ENCODE data around the gene TRPV2.

Gene TRPV2

GRCh38 chr17:16455997-16456741 lies 40.8 kb downstream of the TRPV2 start:
- Histone ChIP-seq H3K4me2 (ENCODE audit: low read length) (no peak overlapping the region), H3K27ac (ENCODE audit: low read depth, low read length) (no peak overlapping the region), H2AK5ac (ENCODE audit: low read length) (no peak overlapping the region), H3K23ac (ENCODE audit: low read length) (no peak overlapping the region), H3K4me1 (ENCODE audit: control insufficient read depth in 1 of 2, insufficient read depth in 2 of 2, low read length in 2 of 2) (peaks cover 3 to 4% of the 10 kb centered on the region in 2 experiments), H3K4me3 (ENCODE audit: low read depth, low read length) (no peak overlapping the region), H3K79me1 (ENCODE audit: low read length) (no peaks in the 10 kb centered on the region), H3K4ac (ENCODE audit: low read depth, low read length) (no peak overlapping the region), H2BK5ac (ENCODE audit: low read depth, low read length, poor library complexity) (no peak overlapping the region), H2AFZ (ENCODE audit: insufficient read depth, low read length, poor library complexity) (no peak overlapping the region), H3K14ac (ENCODE audit: low read length) (no peak overlapping the region), H3K79me2 (ENCODE audit: control insufficient read depth, insufficient read depth, low read length, poor library complexity) (no peaks in the 10 kb centered on the region), H4K91ac (ENCODE audit: low read depth, low read length) (no peak overlapping the region), H4K12ac (ENCODE audit: low read depth, low read length) (no peak overlapping the region), H2BK120ac (ENCODE audit: insufficient read depth, low read length, poor library complexity) (no peak overlapping the region), H4K8ac (ENCODE audit: low read depth, low read length) (no peak overlapping the region), H3K9me3 (ENCODE audit: insufficient read depth, low read depth, low read length) (peaks cover 2% of the 10 kb centered on the region), H3K27me3 (ENCODE audit: insufficient read depth, low read length) (no peaks in the 10 kb centered on the region), H3K36me3 (ENCODE audit: control insufficient read depth in 1 of 2, insufficient read depth in 2 of 2, low read length in 2 of 2) (peaks cover 0 to 3% of the 10 kb centered on the region in 2 experiments), H2BK12ac (ENCODE audit: low read length) (no peak overlapping the region), H3K18ac (ENCODE audit: low read length) (no peak overlapping the region), H3K9ac (ENCODE audit: low read length) (no peak overlapping the region)
- no CpG with 5 or more reads among the region's 5 CpGs for WGBS (ENCODE audit: extremely low coverage, insufficient coverage, insufficient read length)
- DNase-seq, result no peak

GRCh38 chr17:16456742-16457316 lies 41.5 kb downstream of the TRPV2 start:
- Histone ChIP-seq H4K8ac (ENCODE audit: low read depth, low read length) (no peak overlapping the region), H3K23ac (ENCODE audit: low read length) (no peak overlapping the region), H3K18ac (ENCODE audit: low read length) (no peak overlapping the region), H2AFZ (ENCODE audit: insufficient read depth, low read length, poor library complexity) (no peak overlapping the region), H3K36me3 (ENCODE audit: control insufficient read depth in 1 of 2, insufficient read depth in 2 of 2, low read length in 2 of 2) (peaks cover 0 to 3% of the 10 kb centered on the region in 2 experiments), H3K79me2 (ENCODE audit: control insufficient read depth, insufficient read depth, low read length, poor library complexity) (no peaks in the 10 kb centered on the region), H4K12ac (ENCODE audit: low read depth, low read length) (no peak overlapping the region), H3K27ac (ENCODE audit: low read depth, low read length) (no peak overlapping the region), H3K14ac (ENCODE audit: low read length) (no peak overlapping the region), H3K9me3 (ENCODE audit: insufficient read depth, low read depth, low read length) (peaks cover 2% of the 10 kb centered on the region), H2AK5ac (ENCODE audit: low read length) (no peak overlapping the region), H3K4me3 (ENCODE audit: low read depth, low read length) (no peak overlapping the region), H2BK120ac (ENCODE audit: insufficient read depth, low read length, poor library complexity) (no peak overlapping the region), H2BK12ac (ENCODE audit: low read length) (no peak overlapping the region), H3K79me1 (ENCODE audit: low read length) (no peaks in the 10 kb centered on the region), H2BK5ac (ENCODE audit: low read depth, low read length, poor library complexity) (no peak overlapping the region), H3K4ac (ENCODE audit: low read depth, low read length) (no peak overlapping the region), H3K4me2 (ENCODE audit: low read length) (no peak overlapping the region), H3K9ac (ENCODE audit: low read length) (no peak overlapping the region), H3K27me3 (ENCODE audit: insufficient read depth, low read length) (no peaks in the 10 kb centered on the region), H3K4me1 (ENCODE audit: control insufficient read depth in 1 of 2, insufficient read depth in 2 of 2, low read length in 2 of 2) (peaks cover 3 to 4% of the 10 kb centered on the region in 2 experiments), H4K91ac (ENCODE audit: low read depth, low read length) (no peak overlapping the region)
- no CpG with 5 or more reads among the region's 9 CpGs for WGBS (ENCODE audit: extremely low coverage, insufficient coverage, insufficient read length)
- no peak for DNase-seq

- H3K36me3 ChIP-seq (ENCODE audit: control insufficient read depth in 1 of 2, insufficient read depth in 2 of 2, low read length in 2 of 2), result peaks cover 0 to 3% of the 10 kb centered on the region in 2 experiments
- no peak overlapping the region for H3K27ac ChIP-seq (ENCODE audit: low read depth, low read length)
- no peak overlapping the region for H2BK5ac ChIP-seq (ENCODE audit: low read depth, low read length, poor library complexity)
- H3K9me3 ChIP-seq (ENCODE audit: insufficient read depth, low read depth, low read length), result peaks cover 4% of the 10 kb centered on the region
- DNase-seq, result no peak
- no peak overlapping the region for H2AK5ac ChIP-seq (ENCODE audit: low read length)
- no peak overlapping the region for H3K23ac ChIP-seq (ENCODE audit: low read length)
- no peak overlapping the region for H2BK120ac ChIP-seq (ENCODE audit: insufficient read depth, low read length, poor library complexity)
- H3K79me2 ChIP-seq (ENCODE audit: control insufficient read depth, insufficient read depth, low read length, poor library complexity), result no peaks in the 10 kb centered on the region
- H3K14ac ChIP-seq (ENCODE audit: low read length), result no peak overlapping the region
- H3K18ac ChIP-seq (ENCODE audit: low read length), result no peak overlapping the region
- no peak overlapping the region for H2AFZ ChIP-seq (ENCODE audit: insufficient read depth, low read length, poor library complexity)
- no peak overlapping the region for H3K4me2 ChIP-seq (ENCODE audit: low read length)
- no peak overlapping the region for H3K9ac ChIP-seq (ENCODE audit: low read length)
- H4K12ac ChIP-seq (ENCODE audit: low read depth, low read length), result no peak overlapping the region
- no peaks in the 10 kb centered on the region for H3K79me1 ChIP-seq (ENCODE audit: low read length)
- H4K8ac ChIP-seq (ENCODE audit: low read depth, low read length), result no peak overlapping the region
- peaks cover 4 to 5% of the 10 kb centered on the region in 2 experiments for H3K4me1 ChIP-seq (ENCODE audit: control insufficient read depth in 1 of 2, insufficient read depth in 2 of 2, low read length in 2 of 2)
- H4K91ac ChIP-seq (ENCODE audit: low read depth, low read length), result no peak overlapping the region
- no CpG with 5 or more reads among the region's 11 CpGs for WGBS (ENCODE audit: extremely low coverage, insufficient coverage, insufficient read length)
- H3K4ac ChIP-seq (ENCODE audit: low read depth, low read length), result no peak overlapping the region
- H3K4me3 ChIP-seq (ENCODE audit: low read depth, low read length), result no peak overlapping the region
- H2BK12ac ChIP-seq (ENCODE audit: low read length), result no peak overlapping the region
- no peaks in the 10 kb centered on the region for H3K27me3 ChIP-seq (ENCODE audit: insufficient read depth, low read length)
Observed at GRCh38 chr17:16459271-16459670, 43.9 kb downstream of the TRPV2 start.

- Histone ChIP-seq H2BK12ac (ENCODE audit: low read length) (no peak overlapping the region), H3K79me1 (ENCODE audit: low read length) (no peaks in the 10 kb centered on the region), H3K27ac (ENCODE audit: low read depth, low read length) (no peak overlapping the region), H4K91ac (ENCODE audit: low read depth, low read length) (no peak overlapping the region), H3K4ac (ENCODE audit: low read depth, low read length) (no peak overlapping the region), H2AK5ac (ENCODE audit: low read length) (no peak overlapping the region), H2BK5ac (ENCODE audit: low read depth, low read length, poor library complexity) (no peak overlapping the region), H3K23ac (ENCODE audit: low read length) (no peak overlapping the region), H3K4me2 (ENCODE audit: low read length) (no peak overlapping the region), H3K36me3 (ENCODE audit: control insufficient read depth in 1 of 2, insufficient read depth in 2 of 2, low read length in 2 of 2) (peaks cover 0 to 3% of the 10 kb centered on the region in 2 experiments), H3K4me3 (ENCODE audit: low read depth, low read length) (no peak overlapping the region), H3K9me3 (ENCODE audit: insufficient read depth, low read depth, low read length) (peaks cover 4% of the 10 kb centered on the region), H3K18ac (ENCODE audit: low read length) (no peak overlapping the region), H3K9ac (ENCODE audit: low read length) (no peak overlapping the region), H4K8ac (ENCODE audit: low read depth, low read length) (no peak overlapping the region), H4K12ac (ENCODE audit: low read depth, low read length) (no peak overlapping the region), H3K79me2 (ENCODE audit: control insufficient read depth, insufficient read depth, low read length, poor library complexity) (no peaks in the 10 kb centered on the region), H2BK120ac (ENCODE audit: insufficient read depth, low read length, poor library complexity) (no peak overlapping the region), H3K27me3 (ENCODE audit: insufficient read depth, low read length) (no peaks in the 10 kb centered on the region), H3K4me1 (ENCODE audit: control insufficient read depth in 1 of 2, insufficient read depth in 2 of 2, low read length in 2 of 2) (peaks cover 4 to 5% of the 10 kb centered on the region in 2 experiments), H3K14ac (ENCODE audit: low read length) (no peak overlapping the region), H2AFZ (ENCODE audit: insufficient read depth, low read length, poor library complexity) (no peak overlapping the region)
- no peak for DNase-seq
- WGBS (ENCODE audit: extremely low coverage, insufficient coverage, insufficient read length), result no CpG with 5 or more reads among the region's 5 CpGs
Observed at GRCh38 chr17:16459855-16460550, 44.6 kb downstream of the TRPV2 start.
